Stimulated activated CD4-positive, alpha-beta T cell treated with anti-CD3 and anti-CD28 coated beads, TNF-alpha, amount 100 ng/mL, for 1 hour (primary cell): ENCODE results near the gene CHD1.

ENCODE experiments used
- DNase-seq, 3 donors: peaks; one replicate each; pipeline ENCODE4 v3.0.0-alpha.2; 2020; ENCODE audit warnings: low read depth in 3 of 3, low spot score in 1 of 3

CHD1 gene

DNA sequence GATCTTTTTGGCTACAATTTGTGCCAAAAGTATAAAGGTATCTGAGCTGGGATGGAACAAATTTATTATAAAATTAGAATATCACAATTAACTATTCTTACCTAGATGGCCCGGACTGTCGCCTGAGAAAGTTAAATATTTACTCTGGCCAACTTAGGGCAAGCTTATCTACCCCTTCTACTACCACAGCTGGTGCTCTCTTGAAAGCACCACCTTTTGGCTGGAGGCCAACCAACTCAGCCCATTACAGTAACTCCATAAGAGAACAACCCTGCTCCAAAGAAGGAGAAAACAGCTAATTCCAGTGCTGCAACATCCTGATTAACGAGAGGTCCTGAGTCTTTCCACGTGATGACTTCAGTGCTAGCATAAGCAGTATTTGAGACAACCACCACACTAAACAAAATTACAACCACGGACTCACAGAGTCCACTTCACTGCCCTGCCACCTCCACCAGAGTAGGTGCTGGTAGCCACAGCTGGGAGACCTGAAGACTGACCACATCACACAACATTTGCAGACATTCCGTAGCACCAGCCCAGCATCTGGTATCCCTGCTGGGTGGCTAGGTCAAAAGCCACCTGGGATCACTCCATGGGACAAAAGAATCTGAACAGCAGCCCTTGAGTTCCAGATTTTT is 112.1 kb downstream of the CHD1 start:
- DNase-seq = no peak

DNA sequence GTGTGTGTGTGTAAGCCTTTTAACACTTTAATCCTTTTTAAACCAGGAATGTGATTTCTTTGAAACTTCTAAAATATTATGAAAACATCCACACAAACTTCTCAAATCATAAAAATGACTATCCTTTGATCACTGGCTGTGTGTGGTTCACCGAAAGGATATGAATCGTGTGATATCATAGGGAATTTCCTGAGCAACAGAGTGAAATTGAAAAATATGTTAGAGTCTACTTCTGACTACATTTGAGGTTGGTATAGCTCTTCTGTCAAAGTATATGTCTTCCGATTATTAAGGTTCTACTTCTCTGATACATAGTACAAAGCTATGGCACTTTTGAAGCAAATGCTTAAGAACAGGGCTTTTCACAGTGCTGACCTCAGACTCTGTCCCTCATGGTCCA is 115.1 kb downstream of the CHD1 start:
- DNase-seq = no peak

DNA sequence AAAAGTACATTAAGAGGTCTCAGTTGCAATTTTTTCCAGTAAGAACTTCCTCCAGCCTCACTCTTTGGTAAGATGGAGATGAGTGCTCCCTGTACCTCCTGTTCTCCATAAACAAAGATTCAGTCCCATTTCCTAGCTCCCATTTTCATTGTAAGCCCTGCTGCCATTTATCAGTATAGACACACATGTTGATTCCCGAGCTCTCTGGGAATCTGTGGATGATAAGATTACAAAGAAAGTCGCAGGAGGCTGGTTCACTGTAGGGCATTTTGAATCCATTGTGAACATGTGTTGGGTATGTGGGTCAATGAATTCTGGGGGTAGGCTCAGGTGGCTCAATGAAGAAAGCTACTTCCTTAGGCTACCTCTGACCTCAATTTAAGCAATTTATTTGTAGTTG is 118.6 kb downstream of the CHD1 start:
- DNase-seq = no peak

DNA sequence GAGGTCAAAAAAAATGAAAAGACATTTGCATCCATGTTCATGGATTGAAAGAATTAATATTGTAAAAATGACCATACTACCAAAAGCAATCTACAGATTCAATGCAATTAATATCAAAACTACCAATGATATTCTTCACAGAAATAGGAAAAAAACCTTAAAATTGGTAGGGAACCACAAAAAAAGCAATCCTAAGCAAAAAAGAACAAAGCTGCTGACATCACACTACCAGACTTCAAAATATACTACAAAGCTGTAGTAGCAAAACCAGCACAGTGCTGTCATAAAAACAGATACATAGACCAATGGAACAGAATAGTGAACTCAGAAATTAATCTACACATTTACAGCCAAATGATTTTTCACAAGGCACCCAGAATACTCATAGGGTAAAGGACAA is 121.0 kb downstream of the CHD1 start:
- DNase-seq = no peak

DNA sequence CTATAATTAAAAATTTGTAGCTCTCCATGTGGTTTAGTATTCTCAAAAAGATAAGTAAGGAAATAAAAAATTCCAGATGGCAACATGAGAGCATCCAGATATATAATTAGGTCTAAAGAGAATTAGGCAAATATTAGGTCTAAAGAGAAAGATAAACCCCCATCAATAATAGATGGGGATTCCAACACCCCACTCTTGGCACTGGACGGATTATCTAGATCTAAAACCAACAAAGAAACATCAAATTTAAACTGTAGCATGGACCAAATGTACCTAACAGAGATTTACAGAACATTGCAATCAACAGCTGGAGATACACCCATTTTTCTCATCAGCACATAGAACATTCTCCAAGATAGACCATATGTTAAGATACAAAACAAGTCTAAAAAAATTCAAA is 123.7 kb downstream of the CHD1 start:
- DNase-seq = no peak

DNA sequence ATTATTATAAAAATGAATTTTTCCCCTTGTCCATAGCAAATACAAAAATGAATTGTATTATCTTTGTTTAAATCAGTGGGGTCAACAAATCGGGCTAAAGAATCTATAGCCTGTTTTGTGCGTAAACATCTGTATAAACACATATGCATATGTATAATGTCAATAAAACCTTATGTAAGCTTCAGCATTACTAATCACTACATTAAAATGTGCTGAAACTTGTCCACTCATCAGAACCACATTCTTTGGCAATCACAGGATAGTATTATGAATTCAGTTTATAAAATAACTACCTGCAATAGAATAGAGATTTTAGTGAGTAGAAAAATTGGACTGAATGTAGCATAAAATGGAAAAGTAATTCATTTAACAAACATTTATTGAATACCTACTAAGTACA is 124.7 kb downstream of the CHD1 start:
- no peak for DNase-seq
